ENCODE measurements around the gene PANX1.

PANX1 gene

GRCh38 chr11:94199136-94200130 lies 70.8 kb downstream of the PANX1 start:
- POLR2A ChIA-PET: no interaction called here
- TF ChIP-seq CTCF (IDR thresholded peaks at IDR 0.05; ENCODE audit: insufficient read depth, low read length, missing control alignments): no peak
- CTCF ChIA-PET: interaction anchor here (0.9 to 4.9 kb wide), 3 partner anchors 15 to 219 kb away, joined by 4 to 29 read pairs (median 13); no protein-coding TSS in a partner anchor
- DNase-seq (ENCODE audit: low read depth, low spot score): no peak
- H3K4me3 ChIP-seq (ENCODE audit: low read depth, low read length): no peak overlapping the region

- CTCF ChIA-PET: interaction anchor here (3.0 to 4.9 kb wide), 2 partner anchors 17 to 216 kb away, joined by 13 to 29 read pairs; no protein-coding TSS in a partner anchor
- no peak overlapping the region for H3K4me3 ChIP-seq (ENCODE audit: low read depth, low read length)
- TF ChIP-seq CTCF (IDR thresholded peaks at IDR 0.05; ENCODE audit: insufficient read depth, low read length, missing control alignments): no peak
- POLR2A ChIA-PET: interaction anchor here (0.6 to 1.5 kb wide), 4 partner anchors 15 to 73 kb away, joined by 3 to 4 read pairs (median 3); no protein-coding TSS in a partner anchor
- peak; percentile 33 for DNase-seq (ENCODE audit: low read depth, low spot score)
Measured at GRCh38 chr11:94201004-94201465, 72.4 kb downstream of the PANX1 start.

GRCh38 chr11:94203070-94203469 lies 74.4 kb downstream of the PANX1 start:
- CTCF ChIA-PET: interaction anchor here (3.3 kb wide), 1 partner anchor 19 kb away, joined by 14 read pairs; no protein-coding TSS in a partner anchor
- no peak for TF ChIP-seq CTCF (IDR thresholded peaks at IDR 0.05; ENCODE audit: insufficient read depth, low read length, missing control alignments)
- no peak for DNase-seq (ENCODE audit: low read depth, low spot score)
- no peak overlapping the region for H3K4me3 ChIP-seq (ENCODE audit: low read depth, low read length)
- POLR2A ChIA-PET: no interaction called here

- no peak for DNase-seq (ENCODE audit: low read depth, low spot score)
- no peak overlapping the region for H3K4me3 ChIP-seq (ENCODE audit: low read depth, low read length)
- POLR2A ChIA-PET: no interaction called here
- TF ChIP-seq CTCF (IDR thresholded peaks at IDR 0.05; ENCODE audit: insufficient read depth, low read length, missing control alignments): no peak
- CTCF ChIA-PET: no interaction called here
Measured at GRCh38 chr11:94211261-94211830, 82.7 kb downstream of the PANX1 start.

GRCh38 chr11:94212898-94213297 lies 84.3 kb downstream of the PANX1 start:
- no peak for TF ChIP-seq CTCF (IDR thresholded peaks at IDR 0.05; ENCODE audit: insufficient read depth, low read length, missing control alignments)
- ChIA-PET CTCF (no interaction called here), POLR2A (no interaction called here)
- no peak overlapping the region for H3K4me3 ChIP-seq (ENCODE audit: low read depth, low read length)
- no peak for DNase-seq (ENCODE audit: low read depth, low spot score)

GRCh38 chr11:94217705-94218104 lies 89.1 kb downstream of the PANX1 start:
- CTCF ChIA-PET: no interaction called here
- TF ChIP-seq CTCF (IDR thresholded peaks at IDR 0.05; ENCODE audit: insufficient read depth, low read length, missing control alignments): no peak
- H3K4me3 ChIP-seq (ENCODE audit: low read depth, low read length): no peak overlapping the region
- no peak for DNase-seq (ENCODE audit: low read depth, low spot score)
- POLR2A ChIA-PET: no interaction called here
